Measurements from ENCODE around the gene RND3. TPM values are rescaled to one million over a fixed set of nuclear protein-coding genes. Genes with fewer than 3 reads are reported as not detected.

The RND3 gene
- total and polyA plus RNA-seq, 2 of the 13 experiments (the other 11 are each of a cell fraction or from before 2014, with no cell fraction given): 0.13 to 0.42 TPM

GRCh38 chr2:150487537-150488429 is at the start of gene RND3 (continued):
- TF ChIP-seq ZNF687 (CRISPR knock-in tag; IDR thresholded peaks at IDR 0.05) (no peak), PHF5A (CRISPR knock-in tag; IDR thresholded peaks at IDR 0.05; ENCODE audit: low read depth, unreplicated experiment) (no peak), ZNF3 (CRISPR knock-in tag; IDR thresholded peaks at IDR 0.05) (no peak), JDP2 (CRISPR knock-in tag; IDR thresholded peaks at IDR 0.05; ENCODE audit: borderline replicate concordance) (no peak), AGO2 (optimal IDR thresholded peaks at IDR 0.05; ENCODE audit: low read depth, low read length) (no peak), KAT2B (IDR thresholded peaks at IDR 0.05; ENCODE audit: borderline replicate concordance, low read depth, low read length) (no peak), ZNF614 (CRISPR knock-in tag; IDR thresholded peaks at IDR 0.05; ENCODE audit: borderline replicate concordance) (no peak), AKNA (CRISPR knock-in tag; IDR thresholded peaks at IDR 0.05; ENCODE audit: borderline replicate concordance) (no peak), CCAR2 (optimal IDR thresholded peaks at IDR 0.05; ENCODE audit: low read depth, low read length) (no peak), ZNF142 (CRISPR knock-in tag; IDR thresholded peaks at IDR 0.05) (no peak)

Measured in HepG2 (cell line).